Stimulated activated CD8-positive, alpha-beta memory T cell treated with anti-CD3 and anti-CD28 coated beads, Interleukin-2, amount 100 ng/mL, for 48 hours (primary cell): ENCODE data around the gene WBP2.

ENCODE experiments used
- DNase-seq, 2 donors: peaks; one replicate each; pipeline ENCODE4 v3.0.0-alpha.2; 2020; ENCODE audit warnings: low read depth in 2 of 2

WBP2 gene

DNA sequence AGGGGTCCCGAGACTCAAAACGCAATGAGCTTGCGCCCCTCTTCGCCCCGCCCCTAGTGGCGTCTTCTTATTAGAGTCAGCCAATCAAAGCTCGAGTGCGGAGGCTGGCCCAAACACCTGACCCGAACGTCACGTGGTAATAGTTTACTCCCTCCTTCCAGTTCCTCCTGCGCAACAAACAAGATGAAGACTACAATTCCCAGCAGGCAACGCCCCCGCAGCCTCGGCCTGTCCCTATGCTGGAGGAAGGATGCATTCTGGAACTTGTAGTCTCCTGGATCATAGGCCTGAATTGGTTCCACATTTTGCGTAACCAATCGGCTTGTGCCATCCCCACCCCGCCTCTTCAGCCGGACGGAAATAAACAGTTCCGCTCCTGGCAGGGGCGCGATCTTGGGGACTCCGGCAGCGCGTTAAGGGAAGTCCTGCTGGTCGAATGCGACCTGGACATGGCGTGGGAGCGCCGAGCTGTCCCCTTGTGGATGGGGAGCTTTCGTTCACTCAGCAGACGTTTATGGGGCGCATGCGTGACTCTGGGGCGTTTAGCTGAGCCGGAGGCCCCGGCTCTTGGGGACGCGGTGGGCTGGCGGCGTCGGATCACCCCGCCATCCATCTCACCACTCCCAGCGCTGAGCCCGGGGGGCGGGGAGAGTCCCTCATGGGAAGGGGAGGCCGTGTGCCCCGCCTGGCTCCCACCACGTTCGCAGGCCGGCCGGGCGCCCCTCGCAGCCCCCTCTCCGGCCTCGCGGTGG is at the start of gene WBP2:
Gene WBP2 (minus strand): TSS at position 26 of the 752 bp plus-strand sequence. CDS start 38 bp downstream, outside the sequence.
- peak; percentile 92 to 95 for DNase-seq

DNA sequence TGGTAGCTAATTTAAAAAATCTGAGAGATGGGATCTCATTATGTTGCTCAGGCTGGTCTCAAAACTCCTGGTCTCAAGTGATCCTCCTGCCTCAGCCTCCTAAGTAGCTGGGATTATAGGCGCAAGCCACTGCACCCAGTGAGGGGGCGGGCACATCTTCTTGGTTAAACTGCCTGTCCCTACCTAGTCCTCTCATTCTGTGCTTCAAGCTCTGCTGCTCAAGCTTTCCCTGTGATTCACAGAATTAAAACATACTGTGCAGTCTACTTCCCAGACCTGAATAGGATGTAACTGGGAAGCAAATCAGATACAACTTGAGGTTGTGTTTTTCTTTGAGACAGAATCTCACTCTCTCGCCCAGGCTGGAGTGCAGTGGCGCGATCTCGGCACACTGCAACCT is 47.3 kb upstream of the WBP2 start:
- no peak for DNase-seq

DNA sequence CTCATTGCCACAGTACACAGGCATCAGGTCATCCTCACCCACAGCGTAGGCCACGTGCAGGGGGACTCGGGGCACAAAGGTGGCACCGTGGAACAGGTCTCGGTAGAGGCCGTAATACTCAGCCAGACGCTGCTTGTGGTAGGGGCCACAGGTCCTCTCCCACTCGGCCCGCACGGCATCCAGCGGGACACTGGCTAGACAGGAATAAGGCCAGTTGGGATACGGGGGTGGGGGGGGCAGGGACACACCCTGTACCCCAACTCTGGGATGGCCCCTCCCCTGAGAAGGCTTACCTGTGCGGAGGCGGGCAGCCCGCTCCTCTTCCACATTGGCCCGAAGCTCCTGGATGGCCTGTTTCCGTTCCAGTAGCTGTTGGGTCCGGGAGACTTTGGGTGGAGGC is 46.6 kb upstream of the WBP2 start:
- DNase-seq = no peak

DNA sequence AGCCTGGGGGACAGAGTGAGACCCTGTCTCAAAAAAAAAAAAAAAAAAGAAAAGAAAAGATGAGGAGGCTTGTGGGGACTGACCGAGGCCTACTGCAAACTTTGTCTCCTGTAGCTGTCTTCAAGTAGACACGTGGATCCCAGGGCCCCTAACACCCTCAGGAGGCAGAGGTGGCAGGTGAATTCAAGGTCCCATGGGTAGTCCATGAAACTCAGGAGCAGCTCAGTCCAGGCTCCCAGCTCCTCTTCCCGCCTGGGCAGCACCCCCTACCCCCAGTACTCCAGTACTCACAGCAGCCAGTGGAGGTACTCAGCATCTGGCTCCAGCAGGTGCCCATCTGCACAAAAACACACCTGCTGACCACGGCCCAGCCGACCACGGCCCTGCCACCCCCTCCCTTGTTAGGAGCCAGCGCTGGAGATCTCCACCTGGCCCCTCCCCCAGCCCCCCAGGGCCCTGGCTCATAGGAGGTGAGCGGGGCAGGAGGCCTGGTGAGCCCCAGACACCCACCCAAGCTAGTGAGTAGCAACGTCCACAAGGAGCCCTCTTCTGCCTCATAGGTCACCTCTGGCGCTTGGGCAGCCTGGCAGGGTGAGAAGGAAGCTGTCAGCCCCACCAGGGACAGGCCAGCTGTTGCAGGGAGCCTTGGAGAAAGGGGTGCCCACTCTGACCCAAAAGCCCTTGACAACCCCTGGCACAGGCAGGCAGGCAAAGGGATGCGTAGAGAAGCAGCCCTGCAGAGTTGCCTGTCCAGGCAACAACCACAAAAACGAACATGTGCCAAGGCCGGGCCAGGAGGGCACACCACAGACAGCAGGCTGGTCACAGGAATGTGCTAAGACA is 45.8 kb upstream of the WBP2 start:
- no peak for DNase-seq

DNA sequence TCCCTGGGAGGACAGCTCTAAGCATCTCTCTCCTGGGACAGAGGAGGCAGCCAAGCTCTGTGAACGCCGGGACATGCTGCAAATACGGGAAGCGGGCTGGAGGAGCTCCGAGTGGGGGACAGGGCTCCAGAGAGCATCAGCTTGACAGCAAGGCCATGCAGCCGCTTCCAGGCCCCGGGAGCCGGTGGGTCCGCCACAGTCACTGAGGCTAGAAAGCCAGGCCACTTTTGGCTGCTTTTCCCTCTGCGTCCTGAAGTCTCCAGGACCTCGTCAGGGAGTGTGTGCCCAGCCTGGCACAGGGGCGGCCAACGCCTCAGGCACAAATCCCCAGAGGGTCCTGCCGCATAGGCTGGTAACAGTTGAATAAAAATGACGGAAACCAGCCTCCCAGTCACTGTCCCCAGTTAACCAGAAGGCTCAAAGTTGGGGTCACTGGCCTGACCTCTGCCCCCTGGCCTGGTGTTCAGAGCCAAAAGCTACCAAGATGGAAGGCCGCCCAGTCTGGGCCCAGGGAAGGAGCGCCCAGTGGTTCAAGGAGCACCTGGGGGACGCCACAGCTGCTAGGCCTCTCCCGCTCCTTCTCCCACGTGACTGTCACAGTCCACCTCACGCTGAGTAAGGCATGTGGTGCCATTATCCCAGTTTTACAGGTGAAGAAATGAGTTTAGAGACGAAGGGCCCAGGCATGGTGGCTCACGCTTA is 44.8 kb upstream of the WBP2 start:
- no peak for DNase-seq

DNA sequence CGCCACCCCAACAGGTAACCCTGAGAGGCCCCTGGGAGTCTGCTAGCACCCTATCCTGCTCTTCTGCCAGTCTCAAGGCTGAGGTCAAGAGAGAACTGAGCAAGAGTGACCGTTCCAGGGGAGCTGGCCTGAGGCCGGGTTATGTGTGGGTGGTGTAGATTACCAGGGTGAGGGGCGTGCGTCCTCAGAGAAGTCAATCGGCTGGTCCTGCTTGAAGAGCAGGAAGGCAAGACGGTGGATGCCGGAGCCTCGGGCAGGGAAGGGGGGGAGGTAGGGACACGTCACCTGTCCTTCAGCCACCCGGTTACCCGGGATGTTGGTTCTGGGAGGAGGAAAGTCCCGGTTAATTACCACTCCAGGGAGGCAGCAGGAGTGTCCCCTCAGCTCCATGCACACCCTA is 44.2 kb upstream of the WBP2 start:
- no peak for DNase-seq

DNA sequence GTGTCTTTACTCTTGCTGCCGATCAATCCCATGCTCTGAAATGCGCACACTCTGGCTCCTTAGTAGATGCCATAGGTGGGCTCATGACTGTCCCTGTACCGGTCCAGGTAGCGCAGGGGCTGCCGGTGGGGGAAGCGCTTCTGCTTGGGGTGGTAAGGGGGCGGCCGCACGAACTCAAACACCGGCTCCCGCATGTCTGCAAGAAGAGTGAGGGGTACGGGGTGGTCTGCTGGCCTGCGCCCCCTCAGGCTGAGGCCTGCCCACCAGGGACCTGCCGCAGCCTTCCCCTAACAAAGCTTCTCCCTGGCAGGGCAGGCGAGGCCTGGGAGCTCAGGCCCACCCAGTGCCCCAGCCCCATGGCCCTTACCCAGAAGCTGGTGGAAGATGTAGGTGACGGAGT is 43.7 kb upstream of the WBP2 start:
- no peak for DNase-seq

DNA sequence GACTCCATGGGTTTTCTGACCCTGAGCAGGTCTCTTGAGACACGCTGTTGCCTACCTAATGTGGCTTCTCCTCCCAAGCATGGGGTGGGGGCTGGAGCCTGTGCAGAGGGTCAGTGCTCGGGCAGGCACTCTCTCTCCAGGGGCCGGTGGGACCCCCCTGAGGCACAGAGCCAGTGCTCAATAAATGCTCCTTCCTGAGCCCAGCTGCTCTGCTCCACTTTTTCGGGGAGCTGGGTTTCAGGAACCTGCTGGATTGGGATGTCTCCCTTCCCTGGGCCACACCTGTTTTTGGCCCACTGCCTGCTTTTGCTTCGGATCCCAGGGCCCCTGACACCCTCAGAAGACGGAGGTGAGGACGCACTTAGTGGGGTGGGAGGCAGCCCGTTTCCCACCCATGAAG is 42.9 kb upstream of the WBP2 start:
- DNase-seq = no peak

DNA sequence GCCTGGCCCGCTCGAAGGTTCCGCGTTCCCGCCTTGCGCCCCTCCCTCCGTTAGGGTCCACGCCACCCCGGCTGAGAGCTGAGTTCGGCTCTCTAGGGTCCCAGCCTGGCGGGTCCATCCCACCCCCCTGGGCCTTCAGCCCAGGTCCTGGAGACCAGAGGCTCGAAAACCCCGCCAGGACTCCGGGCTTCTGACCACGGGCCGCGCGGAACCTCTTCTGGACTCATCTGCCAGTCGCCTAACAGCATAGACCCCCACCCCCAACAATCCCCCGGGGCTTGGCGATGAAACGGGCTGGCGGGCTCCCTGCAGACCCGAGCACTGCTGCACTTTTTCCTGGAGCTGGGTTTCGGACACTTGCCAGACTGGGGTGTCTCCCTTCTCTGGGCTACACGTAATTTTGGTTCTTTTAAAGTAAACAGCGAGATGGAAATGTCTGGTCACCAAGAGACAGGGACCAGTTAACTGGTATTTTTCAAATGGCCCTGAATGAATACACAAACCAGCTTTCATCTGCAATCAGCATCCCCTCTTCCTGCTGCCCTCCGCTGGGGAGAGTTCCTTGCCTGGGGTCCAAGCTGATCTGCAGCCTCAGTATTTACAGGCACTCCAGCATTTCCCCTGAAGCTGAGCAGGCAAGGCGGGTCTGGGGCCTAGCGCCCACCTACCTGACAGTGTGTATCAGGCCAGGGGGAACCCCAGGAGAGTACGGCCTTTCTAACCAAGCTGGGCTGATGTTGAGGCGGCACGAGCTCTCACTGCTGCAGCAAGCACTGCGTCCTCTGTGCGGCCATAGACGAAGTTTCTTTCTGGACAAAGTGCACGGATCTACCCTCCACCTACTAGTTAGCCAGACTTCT is 42.3 kb upstream of the WBP2 start:
- no peak for DNase-seq

DNA sequence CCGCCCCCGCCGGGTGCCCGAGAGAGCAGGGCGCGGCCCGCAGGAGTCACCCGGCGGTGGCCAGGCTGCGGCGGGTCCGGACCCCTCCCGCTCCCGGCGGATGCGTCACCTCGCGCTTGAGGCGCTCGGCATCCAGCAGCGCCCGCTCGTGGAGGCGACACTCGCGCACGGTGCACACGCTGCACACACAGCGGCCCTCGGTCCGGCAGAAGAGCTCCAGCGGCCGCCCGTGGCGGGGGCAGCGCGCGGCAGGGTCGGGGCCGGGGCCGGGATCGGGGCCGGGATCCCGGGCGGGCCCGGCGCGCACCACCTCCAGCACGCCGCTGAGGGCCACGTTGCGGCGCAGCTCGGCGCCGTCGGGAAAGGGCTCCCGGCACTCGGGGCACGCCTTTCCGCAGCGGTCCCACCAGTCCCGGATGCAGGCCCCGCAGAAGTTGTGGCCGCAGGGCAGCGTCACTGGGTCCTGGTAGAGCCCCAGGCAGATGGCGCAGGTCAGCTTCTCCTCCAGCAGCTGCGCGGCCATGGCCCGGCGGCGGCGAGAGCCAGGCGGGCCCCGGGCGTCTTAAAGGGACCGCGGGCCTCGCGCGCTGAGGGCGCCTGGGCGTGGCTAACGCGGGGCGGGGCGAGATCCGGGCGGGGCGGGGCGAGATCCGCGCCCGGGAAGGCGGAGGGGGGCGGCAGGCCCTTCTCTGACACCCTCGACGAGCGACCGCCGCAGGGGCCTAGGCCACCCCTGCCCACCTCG is 41.5 kb upstream of the WBP2 start, which contains the start of gene TRIM65:
Gene TRIM65 (minus strand): TSS at position 537 of the 745 bp plus-strand sequence. CDS start 14 bp downstream, at position 523.
- DNase-seq = peak; percentile 71 to 74

DNA sequence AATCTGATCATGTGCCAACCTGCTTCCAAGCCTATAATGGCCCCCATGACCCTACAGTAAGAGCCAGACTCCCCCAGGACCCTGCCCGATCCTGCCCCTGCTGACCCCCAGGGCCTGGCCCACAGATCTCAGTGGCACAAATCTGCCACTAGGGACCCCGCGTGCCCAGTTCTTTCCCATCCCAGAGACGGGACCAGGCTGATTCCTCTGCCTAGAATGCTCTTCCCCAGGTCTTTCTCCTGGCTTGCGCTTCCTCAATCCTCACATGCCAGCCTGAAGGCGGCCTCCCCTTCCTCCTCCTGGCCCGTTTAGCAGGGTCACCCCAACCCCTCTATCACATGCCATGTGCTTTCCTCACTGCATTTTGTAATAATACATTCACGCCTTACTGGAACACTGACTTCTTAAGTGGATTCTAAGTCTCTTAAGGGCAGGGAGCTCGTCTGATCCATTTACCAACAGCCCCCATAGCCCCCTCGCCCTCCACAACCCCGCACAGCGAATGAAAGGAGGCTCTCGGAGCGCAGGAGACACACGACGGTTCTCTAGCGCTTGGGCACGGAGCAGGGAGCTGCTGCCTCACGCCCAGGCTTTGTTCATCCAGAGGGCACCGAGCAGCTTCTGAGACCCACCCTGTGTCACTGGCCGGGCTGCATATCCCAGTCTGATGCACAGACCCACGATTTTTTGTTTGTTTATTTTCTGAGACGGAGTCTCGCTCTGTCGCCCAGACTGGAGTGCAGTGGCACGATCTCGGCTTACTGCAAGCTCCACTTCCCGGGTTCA is 40.4 kb upstream of the WBP2 start:
- DNase-seq = no peak

DNA sequence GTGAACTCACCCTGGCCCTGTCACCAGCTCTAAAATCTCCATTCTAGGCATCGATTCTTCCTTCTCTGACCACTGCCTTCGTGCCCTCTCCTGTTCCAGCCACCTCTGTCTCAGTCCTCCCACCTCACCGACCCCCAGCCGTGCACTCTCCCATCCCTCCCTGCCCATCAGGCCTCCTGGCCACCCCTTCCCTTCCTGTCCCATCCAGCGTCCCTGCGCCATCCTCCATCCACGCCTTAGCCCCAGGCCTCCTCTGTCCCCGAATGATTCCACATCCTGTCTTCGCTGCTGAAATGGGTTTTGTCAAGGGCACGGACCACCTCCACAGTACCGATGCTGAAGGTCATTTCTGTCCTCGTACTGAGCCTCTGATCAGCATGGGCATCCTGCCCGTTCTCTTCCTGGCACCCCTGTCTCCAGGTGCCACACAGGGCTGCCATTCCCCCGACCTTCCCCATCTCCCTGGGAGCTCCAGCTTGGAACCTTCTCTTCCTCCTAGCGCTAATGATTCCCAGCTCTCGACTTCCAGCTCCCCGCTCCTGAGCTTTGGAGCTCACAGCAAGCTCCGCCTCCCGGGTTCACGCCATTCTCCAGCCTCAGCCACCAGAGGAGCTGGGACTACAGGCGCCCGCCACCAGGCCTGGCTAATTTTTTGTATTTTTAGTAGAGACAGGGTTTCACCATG is 39.1 kb upstream of the WBP2 start:
- DNase-seq = no peak

DNA sequence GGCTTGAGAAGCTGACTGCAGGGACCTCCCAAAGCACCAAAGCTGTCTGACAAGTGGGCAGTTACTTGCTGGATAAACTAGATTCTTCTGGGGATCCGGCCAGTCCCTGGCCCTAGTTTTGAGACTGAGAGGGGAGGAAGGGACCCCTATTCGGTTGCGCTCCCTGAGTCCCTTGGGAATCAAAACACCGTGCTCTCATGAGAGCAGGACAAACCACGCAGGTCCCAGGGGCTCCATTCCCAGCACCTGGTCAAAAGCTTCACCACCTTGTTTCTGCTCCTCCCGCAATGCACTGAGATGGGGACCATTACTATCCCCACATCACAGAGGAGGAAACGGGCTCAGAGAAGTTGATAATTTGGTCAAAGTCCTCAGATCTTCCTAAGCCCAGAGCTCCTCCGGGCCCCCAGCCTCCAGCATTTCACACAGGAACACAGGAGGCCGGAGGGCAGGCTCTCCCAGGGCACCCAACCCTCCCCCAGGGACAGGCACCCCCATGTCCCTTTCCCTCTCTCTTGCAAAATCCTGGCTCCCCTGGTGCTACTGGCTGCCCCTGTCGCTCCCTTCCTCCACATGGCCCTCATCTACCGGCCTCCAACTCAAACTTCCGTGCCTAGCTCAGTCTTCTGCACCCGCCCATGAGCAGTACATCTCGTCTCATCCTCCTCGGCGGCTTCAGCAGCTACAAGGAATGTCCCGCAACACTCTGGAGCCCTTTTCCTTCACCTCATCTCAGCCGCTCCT is 38.3 kb upstream of the WBP2 start:
- DNase-seq = no peak

DNA sequence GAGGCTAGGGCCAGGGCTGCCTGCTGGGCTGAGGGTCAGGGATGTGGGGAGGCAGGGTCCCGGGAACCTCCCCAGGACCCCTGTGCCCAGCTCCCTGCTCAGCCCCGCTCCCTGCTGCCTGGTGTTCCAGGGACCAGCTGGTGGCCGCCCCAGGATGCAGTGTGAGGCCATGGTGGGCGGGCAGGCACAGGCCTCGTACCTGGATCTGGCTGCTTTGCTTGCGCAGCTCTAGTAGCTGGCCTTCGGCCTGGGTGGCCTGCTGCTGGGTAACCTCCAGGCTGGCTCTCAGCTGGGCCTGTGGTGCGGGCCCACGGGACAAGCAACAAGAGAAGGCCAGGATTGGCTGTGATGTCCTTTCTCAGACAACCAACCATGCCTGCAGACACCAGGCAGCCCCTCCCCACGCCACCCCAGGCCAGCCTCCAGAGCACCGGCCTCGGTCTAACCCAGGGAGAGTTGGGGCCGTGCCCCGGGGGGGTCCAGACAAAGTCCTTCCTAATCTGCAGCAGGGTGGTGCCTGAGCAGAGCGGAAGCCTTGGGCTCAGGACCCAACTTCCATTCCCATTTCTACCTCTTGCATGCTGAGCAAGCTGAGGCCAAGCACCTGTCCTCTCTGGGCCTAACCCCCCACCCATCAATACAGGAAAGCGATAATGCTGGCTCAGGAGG is 37.6 kb upstream of the WBP2 start:
- no peak for DNase-seq

DNA sequence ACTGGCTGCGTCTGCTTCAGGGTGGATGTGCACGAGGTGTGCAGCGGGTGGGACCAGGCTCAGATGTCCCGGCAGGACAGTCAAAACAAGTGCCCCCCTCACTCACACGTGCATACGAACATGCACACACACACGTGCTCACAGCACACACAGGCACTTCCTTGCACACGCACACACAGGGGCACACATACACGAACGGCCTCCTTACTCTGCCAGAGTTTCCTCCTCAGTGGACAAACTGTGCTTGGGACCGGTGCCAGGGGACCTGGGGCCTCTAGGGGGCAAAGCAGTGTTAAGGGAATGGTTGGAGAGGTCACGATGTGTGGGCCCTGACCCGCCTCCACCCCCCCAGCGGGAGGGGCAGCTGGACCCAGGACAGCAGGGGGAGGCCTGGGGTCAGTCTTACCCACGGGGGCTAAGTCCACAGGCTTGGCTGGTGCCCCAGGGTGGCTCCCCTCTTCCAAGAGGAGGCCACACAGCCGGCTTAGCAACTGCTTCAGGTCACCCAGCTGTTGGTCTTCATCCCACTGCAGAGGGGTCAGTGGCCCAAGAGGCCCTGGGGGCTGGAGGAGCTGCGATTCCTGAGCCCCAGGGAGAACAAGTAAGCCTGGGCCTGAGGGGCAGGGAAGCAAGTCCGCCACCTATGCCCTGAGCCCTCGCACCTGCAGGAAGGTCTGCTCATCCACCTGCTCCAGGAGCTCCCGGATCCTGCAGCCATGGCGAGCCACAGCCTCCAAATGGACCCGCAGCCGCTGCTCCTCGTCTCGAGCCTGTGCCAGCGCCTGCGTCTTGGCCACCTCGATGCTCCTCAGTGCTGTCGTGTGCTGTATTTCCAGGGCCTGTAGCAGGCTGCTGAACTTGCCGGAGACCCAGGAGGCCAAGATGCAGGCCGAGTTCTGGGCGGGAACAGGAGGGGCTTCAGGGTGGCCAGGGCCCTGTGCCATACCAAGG is 36.7 kb upstream of the WBP2 start:
- no peak for DNase-seq

DNA sequence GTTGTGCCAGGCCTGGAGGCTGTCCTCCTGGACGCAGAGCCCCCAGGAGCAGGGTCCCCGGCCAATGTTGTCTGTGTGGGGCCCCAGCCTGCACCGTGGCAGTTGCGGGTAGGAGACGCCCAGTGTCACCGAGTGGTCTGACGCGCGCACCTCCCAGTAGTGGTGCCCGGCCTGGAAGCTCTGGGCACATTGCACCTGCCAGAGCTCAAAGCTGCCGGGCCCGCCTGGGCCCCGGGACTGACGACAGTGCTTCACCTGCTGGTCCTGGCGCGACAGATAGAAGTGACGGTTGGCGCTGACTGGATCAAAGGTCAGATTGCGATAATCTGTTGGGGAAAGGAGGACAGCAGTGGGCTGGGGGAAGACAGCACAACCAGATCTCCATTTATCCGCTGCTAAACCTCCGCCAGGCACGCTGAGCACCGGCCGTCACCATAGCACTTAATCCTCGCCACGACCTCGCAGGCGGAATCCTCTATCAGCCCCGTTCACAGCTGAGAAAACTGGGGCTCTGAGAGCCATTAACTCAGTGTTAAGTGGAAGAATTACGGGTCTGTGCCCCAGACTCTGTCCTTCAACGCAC is 36.0 kb upstream of the WBP2 start:
- no peak for DNase-seq
